Lower lobe of right lung (tissue), 2 donors: ENCODE results near the gene IL17D. TPM values are rescaled to one million over a fixed set of nuclear protein-coding genes. Genes with fewer than 3 reads are reported as not detected.
A peak's percentile ranks its signal among the peaks of the same experiment; 100 is the strongest.

Source experiments
- ATAC-seq, 2 donors: fragments of 200-7000 bp; cut with Tn5 transposase; one replicate each; pipeline ENCODE4 v1.9.1; 2020 to 2022; ENCODE audit warnings: mild to moderate bottlenecking in 2 of 2, moderate library complexity in 2 of 2
- DNase-seq: peaks from one replicate; pipeline ENCODE4 v3.0.0-alpha.2; 2020
- H3K27ac ChIP-seq: fragments of 200-600 bp; one replicate; pipeline ENCODE4 v1.8.0; 2022
- H3K27me3 ChIP-seq: fragments of 200-600 bp; one replicate; pipeline ENCODE4 v1.8.0; 2022; ENCODE audit warnings: low read depth
- H3K36me3 ChIP-seq: fragments of 200-600 bp; one replicate; pipeline ENCODE4 v1.8.0; 2022; ENCODE audit warnings: mild to moderate bottlenecking
- H3K4me1 ChIP-seq: fragments of 200-600 bp; one replicate; pipeline ENCODE4 v1.8.0; 2022
- H3K4me3 ChIP-seq: fragments of 200-600 bp; one replicate; pipeline ENCODE4 v1.8.0; 2022; ENCODE audit warnings: mild to moderate bottlenecking
- H3K9me3 ChIP-seq: fragments of 200-600 bp; one replicate; pipeline ENCODE4 v1.8.0; 2022
- intact Hi-C: fragments of 100-400 bp; cut with DNase I; formaldehyde crosslinking; loops from one replicate; pipeline ENCODE4 v1.11.0; 2022
- long read RNA-seq: library from polyadenylated mRNA; unstranded; transcript quantifications from one replicate; pipeline ENCODE4 v2.0.0, GENCODE V29; 2021
- total RNA-seq: library from RNA; stranded (reverse); fragmentation: NEBNext Ultra II Directional; extraction: Animal tissue kit (Norgen Biotek cat#: 25700); gene quantifications from one replicate; pipeline ENCODE4 v1.2.1, GENCODE V29; 2021
- TF ChIP-seq, protein P1 (sequence below): fragments of 200-600 bp; IDR thresholded peaks from one replicate; pipeline ENCODE4 v1.8.0; 2022; ENCODE audit warnings: antibody characterized with exemption, mild to moderate bottlenecking
- donor health status: DM: no; HTN: yes; CAD: no; lungs with severe emphysema.

The IL17D gene, protein sequence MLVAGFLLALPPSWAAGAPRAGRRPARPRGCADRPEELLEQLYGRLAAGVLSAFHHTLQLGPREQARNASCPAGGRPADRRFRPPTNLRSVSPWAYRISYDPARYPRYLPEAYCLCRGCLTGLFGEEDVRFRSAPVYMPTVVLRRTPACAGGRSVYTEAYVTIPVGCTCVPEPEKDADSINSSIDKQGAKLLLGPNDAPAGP
- total RNA-seq, result 1.5 TPM
- long read RNA-seq, partial matches to known transcripts, result 2 of 6 reads
- long read RNA-seq, other reads (novel, unspliced or antisense), result 4 of 6 reads

DNA sequence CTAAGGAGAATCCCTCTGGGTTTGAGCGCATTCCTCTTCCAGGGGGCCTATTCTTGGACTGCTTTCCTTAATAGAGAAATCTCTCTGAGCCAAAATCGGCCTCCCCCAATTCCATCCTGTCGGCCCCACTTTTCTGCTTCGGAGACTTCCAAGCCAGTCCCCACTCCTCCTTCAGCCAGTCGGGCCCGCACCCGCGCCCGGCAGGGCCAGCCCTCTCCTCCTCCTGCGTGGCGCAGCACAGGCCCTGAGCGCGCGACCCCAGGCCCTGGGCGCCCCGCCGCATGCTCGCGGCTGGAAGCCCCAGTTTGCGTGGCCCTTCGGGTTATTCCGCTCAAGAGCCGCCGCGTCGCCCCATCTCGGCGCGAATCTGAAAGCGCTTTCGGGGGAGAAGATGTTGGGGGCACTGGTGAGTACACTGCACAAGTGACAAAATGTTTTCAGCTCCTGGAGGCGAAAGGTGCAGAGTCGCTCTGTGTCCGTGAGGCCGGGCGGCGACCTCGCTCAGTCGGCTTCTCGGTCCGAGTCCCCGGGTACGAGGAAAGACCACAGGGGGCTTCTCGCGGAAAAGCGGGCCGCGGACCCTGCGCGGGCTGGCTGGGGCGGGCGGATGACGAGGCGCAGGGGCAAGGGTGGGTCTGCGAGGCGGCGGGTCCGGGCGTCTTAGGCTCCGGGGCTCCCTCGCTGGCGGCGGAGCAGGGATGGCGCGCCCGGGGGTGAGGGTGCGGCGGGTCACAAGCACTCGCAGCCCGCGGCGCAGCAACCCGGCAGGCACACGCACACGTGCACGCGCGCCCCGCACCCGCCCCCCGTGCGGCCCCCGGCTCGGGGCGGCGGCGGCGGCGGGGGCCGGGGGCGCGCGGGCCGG, at the start of gene IL17D:
Gene IL17D (plus strand): TSS at position 785 of the 865 bp plus-strand sequence. CDS start 303 bp downstream, outside the sequence.
- H3K9me3 ChIP-seq, result no peaks in the 10 kb centered on the region
- ATAC-seq (peak; percentile 47 to 49), DNase-seq (peak; percentile 55)
- H3K36me3 ChIP-seq, result no peaks in the 10 kb centered on the region
- TF ChIP-seq, protein P1, sequence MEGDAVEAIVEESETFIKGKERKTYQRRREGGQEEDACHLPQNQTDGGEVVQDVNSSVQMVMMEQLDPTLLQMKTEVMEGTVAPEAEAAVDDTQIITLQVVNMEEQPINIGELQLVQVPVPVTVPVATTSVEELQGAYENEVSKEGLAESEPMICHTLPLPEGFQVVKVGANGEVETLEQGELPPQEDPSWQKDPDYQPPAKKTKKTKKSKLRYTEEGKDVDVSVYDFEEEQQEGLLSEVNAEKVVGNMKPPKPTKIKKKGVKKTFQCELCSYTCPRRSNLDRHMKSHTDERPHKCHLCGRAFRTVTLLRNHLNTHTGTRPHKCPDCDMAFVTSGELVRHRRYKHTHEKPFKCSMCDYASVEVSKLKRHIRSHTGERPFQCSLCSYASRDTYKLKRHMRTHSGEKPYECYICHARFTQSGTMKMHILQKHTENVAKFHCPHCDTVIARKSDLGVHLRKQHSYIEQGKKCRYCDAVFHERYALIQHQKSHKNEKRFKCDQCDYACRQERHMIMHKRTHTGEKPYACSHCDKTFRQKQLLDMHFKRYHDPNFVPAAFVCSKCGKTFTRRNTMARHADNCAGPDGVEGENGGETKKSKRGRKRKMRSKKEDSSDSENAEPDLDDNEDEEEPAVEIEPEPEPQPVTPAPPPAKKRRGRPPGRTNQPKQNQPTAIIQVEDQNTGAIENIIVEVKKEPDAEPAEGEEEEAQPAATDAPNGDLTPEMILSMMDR, result no peak
- peak within 1 kb of the TSS; percentile 49 for H3K27ac ChIP-seq
- peaks cover 15% of the 10 kb centered on the region for H3K4me1 ChIP-seq
- peaks cover 7% of the 10 kb centered on the region for H3K27me3 ChIP-seq
- H3K4me3 ChIP-seq, result peak within 1 kb of the TSS; percentile 73
- intact Hi-C loops, result no loop called here

DNA sequence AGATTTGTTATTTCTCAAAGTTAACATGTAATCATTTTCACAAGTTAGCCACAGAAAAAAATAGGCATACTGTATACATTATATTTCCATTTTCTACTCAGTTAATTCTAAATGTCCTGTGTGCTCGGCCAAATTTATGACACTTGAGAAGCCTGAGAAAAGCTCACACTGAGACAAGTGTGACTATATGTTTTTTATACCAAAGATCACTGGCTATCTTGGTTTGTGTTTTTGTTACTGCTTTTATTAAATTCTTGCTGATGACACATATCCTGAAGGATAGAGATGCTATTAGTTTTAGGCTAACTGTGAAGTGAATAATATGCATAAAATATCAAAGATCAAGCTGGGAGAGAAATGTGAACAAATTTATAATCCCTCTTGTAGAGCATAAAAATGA, 49.3 kb upstream of the IL17D start:
- ATAC-seq, result no peak
- no peak overlapping the region for H3K4me3 ChIP-seq
- DNase-seq, result no peak
- H3K9me3 ChIP-seq, result no peaks in the 10 kb centered on the region
- no peak overlapping the region for H3K27ac ChIP-seq
- H3K27me3 ChIP-seq, result no peaks in the 10 kb centered on the region
- no peaks in the 10 kb centered on the region for H3K4me1 ChIP-seq
- TF ChIP-seq, protein P1, result no peak
- H3K36me3 ChIP-seq, result no peaks in the 10 kb centered on the region
- intact Hi-C loops, result no loop called here

- DNase-seq (no peak), ATAC-seq (no peak)
- Histone ChIP-seq H3K27ac (no peak overlapping the region), H3K36me3 (peaks cover 3% of the 10 kb centered on the region), H3K4me1 (no peaks in the 10 kb centered on the region), H3K4me3 (no peak overlapping the region), H3K27me3 (no peaks in the 10 kb centered on the region), H3K9me3 (no peaks in the 10 kb centered on the region)
- TF ChIP-seq, protein P1, result no peak
- intact Hi-C loops, result no loop called here
These were observed 45.0 kb upstream of the IL17D start for GRCh38 chr13:20658451-20659040.

DNA sequence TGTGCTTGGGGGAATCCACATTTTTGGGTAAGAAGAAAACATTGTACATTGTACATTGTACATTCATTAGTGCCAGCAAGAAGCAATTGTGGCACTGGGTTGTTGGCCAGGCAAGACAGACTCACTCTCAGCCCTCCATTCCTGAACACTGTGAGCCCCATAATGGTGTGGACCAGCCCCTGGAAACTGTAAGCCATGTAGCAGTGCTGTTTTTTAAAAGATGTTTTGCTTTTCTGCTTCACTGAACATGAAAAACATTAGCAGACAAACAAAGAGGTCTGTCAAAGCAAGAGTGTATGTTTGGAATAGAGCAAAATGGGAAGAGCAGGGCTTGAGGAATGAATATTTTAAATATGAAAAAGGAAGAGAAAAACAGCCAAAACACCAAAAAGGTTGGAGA, 39.1 kb upstream of the IL17D start:
- Histone ChIP-seq H3K27ac (no peak overlapping the region), H3K4me3 (no peak overlapping the region), H3K4me1 (no peaks in the 10 kb centered on the region), H3K9me3 (no peaks in the 10 kb centered on the region), H3K36me3 (peaks cover 9% of the 10 kb centered on the region), H3K27me3 (no peaks in the 10 kb centered on the region)
- no peak for ATAC-seq
- intact Hi-C loops, result no loop called here
- TF ChIP-seq, protein P1, result no peak
- no peak for DNase-seq

DNA sequence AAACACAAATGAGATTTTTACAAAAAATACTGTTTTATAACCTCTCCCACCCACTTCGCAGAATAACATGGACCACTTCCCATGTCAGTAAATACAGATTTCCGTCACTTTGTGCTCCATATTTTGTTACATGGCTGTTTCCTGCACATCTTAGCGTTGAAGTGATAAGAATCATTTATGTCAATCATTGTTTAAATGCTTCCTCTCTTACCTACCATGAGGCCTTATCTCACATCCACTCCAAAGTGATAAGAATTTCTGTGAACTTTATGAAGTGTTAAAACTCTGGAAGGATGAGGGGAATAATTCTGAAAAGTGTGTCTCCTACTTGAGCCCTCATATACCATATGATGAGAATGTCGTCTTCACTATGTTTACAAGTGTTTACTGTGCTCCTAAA, 36.6 kb upstream of the IL17D start:
- Histone ChIP-seq H3K4me3 (no peak overlapping the region), H3K27me3 (no peaks in the 10 kb centered on the region), H3K36me3 (peaks cover 9% of the 10 kb centered on the region), H3K27ac (no peak overlapping the region), H3K4me1 (no peaks in the 10 kb centered on the region), H3K9me3 (no peaks in the 10 kb centered on the region)
- intact Hi-C loops, result no loop called here
- TF ChIP-seq, protein P1, result no peak
- ATAC-seq (no peak), DNase-seq (no peak)
